Measurements from ENCODE around the gene FKBP4. TPM values are rescaled to one million over a fixed set of nuclear protein-coding genes. Genes with fewer than 3 reads are reported as not detected.

The FKBP4 gene
- total and polyA plus RNA-seq, 2 of the 8 experiments (the other 6 are each of a cell fraction or from before 2014, with no cell fraction given): 72.6 to 243 TPM

DNA sequence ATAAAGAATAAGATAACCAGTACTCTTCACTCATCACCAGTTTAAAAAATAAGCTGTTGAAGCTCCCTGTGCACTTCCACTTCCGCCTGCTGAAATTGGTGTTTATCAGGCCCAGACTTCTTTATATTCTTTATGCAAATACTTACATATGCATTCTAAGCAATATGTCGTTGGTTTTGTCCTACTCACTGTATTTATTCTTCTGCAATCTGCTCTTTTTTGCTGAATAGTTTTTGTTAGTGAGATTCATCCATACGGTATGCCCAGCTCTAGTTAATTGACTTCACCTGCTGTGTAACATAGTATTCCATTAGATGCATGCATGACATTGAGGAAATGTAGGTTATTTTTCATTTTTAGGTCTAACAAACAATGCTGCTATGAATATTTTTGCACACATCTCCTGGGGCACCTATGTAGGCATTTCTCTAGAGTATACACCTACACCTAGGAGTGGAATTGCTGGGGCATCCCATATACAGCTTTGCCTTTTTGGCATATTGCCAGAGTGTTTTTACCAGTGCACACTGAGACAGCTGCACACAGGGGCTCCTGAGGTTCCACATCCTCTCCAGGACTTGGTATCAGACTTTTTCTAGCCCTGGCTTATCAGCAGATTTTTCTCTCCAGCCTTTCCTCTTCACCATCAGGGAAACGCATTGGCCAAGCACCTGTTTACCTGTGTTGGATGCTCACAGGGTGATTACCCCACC lies 41.1 kb downstream of the FKBP4 start:
- no peaks in the 10 kb centered on the region for H3K79me1 ChIP-seq (ENCODE audit: low read depth, low read length)
- H3K9ac ChIP-seq (replicated peaks in 1 of 4; ENCODE audit: extremely low read depth in 1 of 4, low read depth in 3 of 4, low read length in 3 of 4): no peak overlapping the region
- H4K91ac ChIP-seq (replicated peaks; ENCODE audit: insufficient read length, low read length): no peak overlapping the region
- no peak overlapping the region for H2BK120ac ChIP-seq (replicated peaks; ENCODE audit: low read depth, low read length)
- no peak overlapping the region for H2BK15ac ChIP-seq (ENCODE audit: low read length)
- no peak overlapping the region for H4K8ac ChIP-seq (ENCODE audit: extremely low read depth, insufficient read depth, low read length)
- no peak overlapping the region for H3K14ac ChIP-seq (ENCODE audit: insufficient read length)
- no peak overlapping the region for H3K23ac ChIP-seq (ENCODE audit: insufficient read length)
- CTCF ChIA-PET (ENCODE audit: partially characterized antibody): interaction anchor here (1.2 to 6.9 kb wide), 5 partner anchors 9 to 199 kb away, joined by 3 to 52 read pairs (median 3); no protein-coding TSS in a partner anchor
- H3K9me3 ChIP-seq (ENCODE audit: insufficient read depth in 2 of 2, low read depth in 1 of 2, low read length in 1 of 2): no peaks in the 10 kb centered on the region
- POLR2A ChIA-PET (ENCODE audit: partially characterized antibody): interaction anchor here (0.9 to 6.3 kb wide), 4 partner anchors 10 to 23 kb away, joined by 4 to 58 read pairs (median 5); partner anchors contain the start of gene ITFG2
- DNase-seq (ENCODE audit: low read depth in 1 of 2, low spot score in 2 of 2): no peak
- H3K23me2 ChIP-seq (ENCODE audit: low read depth, low read length): no peaks in the 10 kb centered on the region; the same call in 1 of the 2 replicates
- no peak overlapping the region for H3K27ac ChIP-seq (ENCODE audit: low read depth, low read length)
- 81% methylated on average over 4 of the region's 4 CpGs; no CpG with 5 or more reads in 1 of the 2 experiments for WGBS, 2 experiments (ENCODE audit: extremely low coverage in 1 of 2, insufficient coverage in 1 of 2, insufficient read length in 1 of 2, insufficient replicate concordance in 2 of 2, low coverage in 1 of 2, low lambda C conversion rate in 2 of 2, missing lambda C conversion rate in 1 of 2)
- H2AFZ ChIP-seq (ENCODE audit: low read length): no peak overlapping the region
- no peak overlapping the region for H2BK5ac ChIP-seq (ENCODE audit: low read depth, low read length)
- no peak overlapping the region for H3K4me2 ChIP-seq (ENCODE audit: insufficient read depth in 1 of 2, low read depth in 2 of 2, low read length in 2 of 2)
- no peak for TF ChIP-seq KDM5A (IDR thresholded peaks at IDR 0.05; ENCODE audit: low read length)
- no peak for TF ChIP-seq HDAC6 (IDR thresholded peaks at IDR 0.05; ENCODE audit: low read depth, low read length)
- no peak for TF ChIP-seq CHD2 (IDR thresholded peaks at IDR 0.05; ENCODE audit: low read length)
- TF ChIP-seq TEAD4 (IDR thresholded peaks at IDR 0.05; ENCODE audit: low read depth, low read length): no peak
- TF ChIP-seq CEBPB (IDR thresholded peaks at IDR 0.05; ENCODE audit: low read depth, low read length): no peak
- TF ChIP-seq EZH2 (IDR thresholded peaks at IDR 0.05; ENCODE audit: low read depth, low read length, severe bottlenecking): no peak
- TF ChIP-seq ZNF274 (IDR thresholded peaks at IDR 0.05; ENCODE audit: borderline replicate concordance, extremely low read depth, low read length): no peak
- TF ChIP-seq POU5F1 (IDR thresholded peaks at IDR 0.05; ENCODE audit: low read depth, low read length): no peak
- no peak for TF ChIP-seq JUND (IDR thresholded peaks at IDR 0.05; ENCODE audit: low read length)
- TF ChIP-seq SIN3A (conservative IDR thresholded peaks at IDR 0.05 in 1 of 2, IDR thresholded peaks at IDR 0.05 in 1 of 2; ENCODE audit: low read depth in 1 of 2, low read length in 2 of 2): no peak
- TF ChIP-seq RXRA (IDR thresholded peaks at IDR 0.05; ENCODE audit: insufficient read depth, low read depth, low read length): no peak
- TF ChIP-seq BCL11A (IDR thresholded peaks at IDR 0.05; ENCODE audit: low read depth in 2 of 2, low read length in 2 of 2): no peak
- TF ChIP-seq KDM4A (IDR thresholded peaks at IDR 0.05; ENCODE audit: low read depth, low read length, severe bottlenecking): no peak
- peaks cover 0 to under 1% of the 10 kb centered on the region in 2 experiments for H4K20me1 ChIP-seq (replicated peaks in 1 of 2; ENCODE audit: control insufficient read depth in 1 of 2, insufficient read depth in 2 of 2, low read length in 2 of 2)
- H3K79me2 ChIP-seq (ENCODE audit: control insufficient read depth in 1 of 2, insufficient read depth in 2 of 2, low read length in 2 of 2): no peaks in the 10 kb centered on the region
- peaks cover 0 to 14% (median 9%) of the 10 kb centered on the region in 4 experiments; a peak in 6 of 7 replicates for H3K4me1 ChIP-seq (replicated peaks in 1 of 4; ENCODE audit: control insufficient read depth in 3 of 4, insufficient read depth in 4 of 4, low read length in 3 of 4)
- no peak overlapping the region for H3K4me3 ChIP-seq (ENCODE audit: extremely low read depth in 1 of 4, insufficient read depth in 2 of 4, low read depth in 3 of 4, low read length in 4 of 4)
- H3K18ac ChIP-seq (ENCODE audit: extremely low read depth, low read length): no peak overlapping the region
- H3K4ac ChIP-seq (replicated peaks; ENCODE audit: insufficient read length, low read depth, low read length): no peak overlapping the region
- H2BK20ac ChIP-seq (ENCODE audit: low read length): no peak overlapping the region
- H4K5ac ChIP-seq (ENCODE audit: insufficient read length, low read depth, low read length): no peak overlapping the region
- H3K27me3 ChIP-seq (replicated peaks in 1 of 4; ENCODE audit: control insufficient read depth in 3 of 4, extremely low read depth in 1 of 4, insufficient read depth in 3 of 4, low read length in 3 of 4): no peaks in the 10 kb centered on the region; a peak in 1 of 7 replicates
- H2BK12ac ChIP-seq (ENCODE audit: low read depth, low read length): no peak overlapping the region
- H2AK5ac ChIP-seq (ENCODE audit: low read depth, low read length): no peak overlapping the region
- H3K56ac ChIP-seq (replicated peaks; ENCODE audit: insufficient read length, low read depth, low read length): no peak overlapping the region
- no peaks in the 10 kb centered on the region; a peak in 1 of 8 replicates for H3K36me3 ChIP-seq (ENCODE audit: control insufficient read depth in 2 of 4, insufficient read depth in 4 of 4, low read length in 3 of 4)
- no peak for FAIRE-seq
